T-cell (primary cell): ENCODE data around the gene DNAH10. TPM values are rescaled to one million over a fixed set of nuclear protein-coding genes. Genes with fewer than 3 reads are reported as not detected.

ENCODE experiments used
- ATAC-seq, 4 experiments: fragments of 200-7000 bp in 3 of 4; fragments of 150-1000 bp in 1 of 4; cut with Tn5 transposase; replicated peaks in 1 of 4; 1 replicate in 3 of 4; 2 replicates in 1 of 4; pipeline ENCODE4 v1.10.0; 2021; ENCODE audit warnings: moderate library complexity in 3 of 4, mild to moderate bottlenecking in 2 of 4, moderate number of reproducible peaks in 1 of 4
- CTCF ChIA-PET, 2 donors: fragments of 300-600 bp; sonication (Branson Sonifier 250); formaldehyde crosslinking; loops; one replicate each; lab custom pipeline; 2022; ENCODE audit warnings: antibody characterized with exemption in 2 of 2; lab: Charles Lee
- POLR2A ChIA-PET, 2 donors: fragments of 300-600 bp; sonication (Branson Sonifier 250); formaldehyde crosslinking; loops; one replicate each; lab custom pipeline; 2022; ENCODE audit warnings: antibody characterized with exemption in 2 of 2; lab: Charles Lee
- DNase-seq, 35 experiments: peaks; one replicate each; pipeline versions ENCODE4 v3.0.0 to v3.0.0-alpha.2; 2013 to 2023
- H3K27ac ChIP-seq: one replicate; pipeline ENCODE4 v1.5.1; 2013; ENCODE audit warnings: low read length
- H3K27me3 ChIP-seq, 2 experiments: replicated peaks in 1 of 2; 1 replicate in 1 of 2; 2 replicates in 1 of 2; pipeline versions ENCODE4 v1.6.1 to v1.7.0; 2013; ENCODE audit warnings: low read length in 1 of 2, mixed read lengths in 1 of 2; ENCODE audit not compliant: control insufficient read depth in 2 of 2, insufficient read depth in 2 of 2; ENCODE audit errors: extremely low read depth in 1 of 2
- H3K36me3 ChIP-seq, 2 donors: 1 replicate in 1 of 2; 2 replicates in 1 of 2; pipeline versions ENCODE4 v1.6.1 to v1.7.0; 2013; ENCODE audit warnings: low read length in 1 of 2; ENCODE audit not compliant: control insufficient read depth in 2 of 2, insufficient read depth in 1 of 2; ENCODE audit errors: extremely low read depth in 1 of 2
- H3K4me1 ChIP-seq, 2 experiments: 1 replicate in 1 of 2; 2 replicates in 1 of 2; pipeline versions ENCODE4 v1.6.1 to v1.7.0; 2013; ENCODE audit warnings: low read length in 2 of 2, mixed read lengths in 1 of 2; ENCODE audit not compliant: insufficient read depth in 2 of 2, control insufficient read depth in 1 of 2; ENCODE audit errors: extremely low read depth in 1 of 2
- H3K4me3 ChIP-seq, 2 donors: 1 replicate in 1 of 2; 2 replicates in 1 of 2; pipeline versions ENCODE4 v1.5.1 to v1.7.0; 2013; ENCODE audit warnings: mild to moderate bottlenecking in 2 of 2, low read length in 1 of 2, moderate library complexity in 1 of 2; ENCODE audit not compliant: control insufficient read depth in 1 of 2; ENCODE audit errors: extremely low read depth in 1 of 2
- H3K9me3 ChIP-seq: 2 replicates; pipeline ENCODE4 v1.7.0; 2013
- H3K27ac Mint-ChIP-seq, 2 donors: one replicate each; pipeline ENCODE4 v1.8.0; 2020 to 2021; ENCODE audit warnings: mild to moderate bottlenecking in 2 of 2, mixed read lengths in 2 of 2
- H3K27me3 Mint-ChIP-seq, 2 donors: one replicate each; pipeline ENCODE4 v1.8.0; 2021 to 2022; ENCODE audit warnings: mixed read lengths in 2 of 2
- H3K36me3 Mint-ChIP-seq: one replicate; pipeline ENCODE4 v1.8.0; 2021; ENCODE audit warnings: mixed read lengths
- H3K4me1 Mint-ChIP-seq, 3 donors: one replicate each; pipeline ENCODE4 v1.8.0; 2020 to 2022; ENCODE audit warnings: mixed read lengths in 3 of 3, mild to moderate bottlenecking in 1 of 3
- H3K4me3 Mint-ChIP-seq, 3 donors: one replicate each; pipeline ENCODE4 v1.8.0; 2020 to 2022; ENCODE audit warnings: mild to moderate bottlenecking in 3 of 3, mixed read lengths in 3 of 3, moderate library complexity in 3 of 3
- H3K9me3 Mint-ChIP-seq, 3 donors: one replicate each; pipeline ENCODE4 v1.8.0; 2020 to 2022; ENCODE audit warnings: mixed read lengths in 3 of 3
- WGBS: methylation state at CpG from one replicate; pipeline ENCODE4 v1.1.5; 2013; ENCODE audit warnings: missing lambda C conversion rate; ENCODE audit not compliant: insufficient coverage; 5-methylcytosine and 5-hydroxymethylcytosine counted together
- total RNA-seq, 35 experiments: library from RNA in 6 of 35; stranded (reverse) in 6 of 35; fragments of 120-200 nt in 1 of 35; gene quantifications; one replicate each; pipeline versions ENCODE4 v1.2.1 to v1.2.4 and lab custom pipeline; 2013 to 2026

Gene DNAH10
- total RNA-seq, 5 donors from 2014 or later (not counting 1 experiment from before 2014, with no cell fraction given), result 0.08 to 0.32 (median 0.19) TPM

- H3K4me3 Mint-ChIP-seq, result no peak overlapping the region
- 85% methylated on average over 5 of the region's 11 CpGs for whole genome bisulfite sequencing
- no peaks in the 10 kb centered on the region for H3K4me1 Mint-ChIP-seq
- DNase-seq (no peak), ATAC-seq (no peak)
- H3K27ac ChIP-seq, result no peak overlapping the region
- H3K9me3 Mint-ChIP-seq, result no peaks in the 10 kb centered on the region
- H3K36me3 Mint-ChIP-seq, result no peaks in the 10 kb centered on the region
- H3K4me1 ChIP-seq, result no peaks in the 10 kb centered on the region
- ChIA-PET POLR2A (no interaction called here), CTCF (interaction anchor here in 1 of 2 donors (0.6 kb wide), 1 partner anchor 22 kb away, joined by 3 read pairs; no protein-coding TSS in a partner anchor)
- no peaks in the 10 kb centered on the region for H3K36me3 ChIP-seq
- peaks cover 7 to 18% of the 10 kb centered on the region in 2 donors for H3K27me3 Mint-ChIP-seq
- peaks cover 0 to under 1% of the 10 kb centered on the region in 2 experiments for H3K27me3 ChIP-seq
- no peak overlapping the region for H3K4me3 ChIP-seq
- H3K9me3 ChIP-seq, result no peaks in the 10 kb centered on the region
- H3K27ac Mint-ChIP-seq, result no peak overlapping the region
Observed at GRCh38 chr12:123879101-123879500, 117.0 kb downstream of the DNAH10 start.

- H3K36me3 ChIP-seq, result no peaks in the 10 kb centered on the region
- DNase-seq (no peak), ATAC-seq (no peak)
- POLR2A ChIA-PET, result no interaction called here
- Mint-ChIP-seq H3K27ac (no peak overlapping the region), H3K4me1 (no peaks in the 10 kb centered on the region), H3K9me3 (no peaks in the 10 kb centered on the region), H3K27me3 (peaks cover 7 to 21% of the 10 kb centered on the region in 2 donors), H3K4me3 (no peak overlapping the region), H3K36me3 (no peaks in the 10 kb centered on the region)
- CTCF ChIA-PET, result no interaction called here
- 91% methylated on average over 11 of the region's 14 CpGs for WGBS
- no peak overlapping the region for H3K27ac ChIP-seq
- no peak overlapping the region for H3K4me3 ChIP-seq
- no peaks in the 10 kb centered on the region for H3K9me3 ChIP-seq
- H3K27me3 ChIP-seq, result peaks cover 0 to 3% of the 10 kb centered on the region in 2 experiments
- no peaks in the 10 kb centered on the region for H3K4me1 ChIP-seq
Observed at GRCh38 chr12:123879691-123880090, 117.6 kb downstream of the DNAH10 start.

GRCh38 chr12:123882161-123882705, 120.1 kb downstream of the DNAH10 start:
- Mint-ChIP-seq H3K27me3 (peaks cover 13 to 28% of the 10 kb centered on the region in 2 donors), H3K9me3 (no peaks in the 10 kb centered on the region), H3K4me3 (no peak overlapping the region), H3K36me3 (no peaks in the 10 kb centered on the region), H3K4me1 (no peaks in the 10 kb centered on the region), H3K27ac (no peak overlapping the region)
- ATAC-seq (no peak), DNase-seq (no peak)
- Histone ChIP-seq H3K4me3 (no peak overlapping the region), H3K27ac (no peak overlapping the region), H3K36me3 (no peaks in the 10 kb centered on the region), H3K27me3 (peaks cover 0 to 7% of the 10 kb centered on the region in 2 experiments), H3K9me3 (no peaks in the 10 kb centered on the region), H3K4me1 (no peaks in the 10 kb centered on the region)
- WGBS, result 96% methylated on average over 4 of the region's 8 CpGs
- ChIA-PET POLR2A (no interaction called here), CTCF (no interaction called here)

- Mint-ChIP-seq H3K27ac (no peak overlapping the region), H3K9me3 (no peaks in the 10 kb centered on the region), H3K27me3 (peaks cover 13 to 23% of the 10 kb centered on the region in 2 donors), H3K4me3 (no peak overlapping the region), H3K4me1 (no peaks in the 10 kb centered on the region), H3K36me3 (no peaks in the 10 kb centered on the region)
- Histone ChIP-seq H3K9me3 (no peaks in the 10 kb centered on the region), H3K36me3 (no peaks in the 10 kb centered on the region), H3K27ac (no peak overlapping the region), H3K4me1 (no peaks in the 10 kb centered on the region), H3K4me3 (no peak overlapping the region), H3K27me3 (peaks cover 0 to 23% of the 10 kb centered on the region in 2 experiments)
- CTCF ChIA-PET, result interaction anchor here in 1 of 2 donors (0.6 kb wide), 1 partner anchor 659 kb away, joined by 3 read pairs; no protein-coding TSS in a partner anchor
- no peak for ATAC-seq
- 68% methylated on average over 13 of the region's 13 CpGs for WGBS
- POLR2A ChIA-PET, result no interaction called here
- no peak for DNase-seq
Observed at GRCh38 chr12:123886258-123886657, 124.2 kb downstream of the DNAH10 start.

DNA sequence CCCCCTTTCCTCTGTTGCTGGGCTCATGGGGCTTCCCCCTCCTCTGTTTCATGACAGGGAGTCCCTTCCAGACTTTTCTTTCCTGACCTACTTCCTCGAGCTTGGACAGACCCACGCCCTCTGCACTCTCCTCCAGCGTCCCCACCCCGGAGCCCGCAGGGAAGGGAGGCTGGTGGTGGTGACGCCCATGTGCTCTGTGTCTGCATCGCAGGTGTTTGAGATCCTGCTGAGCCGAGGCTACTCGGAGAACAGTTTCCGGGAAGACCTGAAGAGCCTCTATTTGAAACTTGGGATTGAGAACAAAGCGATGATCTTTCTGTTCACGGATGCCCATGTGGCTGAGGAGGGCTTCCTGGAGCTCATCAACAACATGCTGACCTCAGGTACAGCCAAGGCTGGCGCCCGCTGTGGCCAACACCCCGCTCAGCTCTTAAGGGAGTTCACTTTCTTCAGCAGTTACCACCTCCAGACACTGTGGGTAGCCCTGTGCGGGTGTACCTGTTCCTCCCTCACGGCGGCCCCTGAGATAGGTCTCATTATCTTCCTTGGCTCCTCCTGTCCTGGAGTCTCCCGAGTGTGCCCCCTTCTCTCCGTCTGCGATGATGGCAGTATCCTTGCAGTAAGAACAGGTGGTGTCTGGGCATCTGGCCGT, 125.0 kb downstream of the DNAH10 start:
- no peaks in the 10 kb centered on the region for H3K36me3 ChIP-seq
- H3K27me3 Mint-ChIP-seq, result peaks cover 13 to 26% of the 10 kb centered on the region in 2 donors
- ATAC-seq (no peak), DNase-seq (no peak)
- H3K27me3 ChIP-seq, result peaks cover 0 to 30% of the 10 kb centered on the region in 2 experiments
- H3K27ac ChIP-seq, result no peak overlapping the region
- H3K9me3 ChIP-seq, result no peaks in the 10 kb centered on the region
- WGBS, result 88% methylated on average over 18 of the region's 22 CpGs
- H3K4me3 Mint-ChIP-seq, result no peak overlapping the region
- H3K9me3 Mint-ChIP-seq, result no peaks in the 10 kb centered on the region
- H3K4me1 Mint-ChIP-seq, result no peaks in the 10 kb centered on the region
- CTCF ChIA-PET, result no interaction called here
- H3K27ac Mint-ChIP-seq, result no peak overlapping the region
- no peaks in the 10 kb centered on the region for H3K4me1 ChIP-seq
- H3K36me3 Mint-ChIP-seq, result no peaks in the 10 kb centered on the region
- POLR2A ChIA-PET, result no interaction called here
- H3K4me3 ChIP-seq, result no peak overlapping the region

- WGBS, result 83% methylated on average over 4 of the region's 12 CpGs
- no peaks in the 10 kb centered on the region for H3K9me3 ChIP-seq
- Mint-ChIP-seq H3K9me3 (no peaks in the 10 kb centered on the region), H3K4me3 (no peak overlapping the region), H3K27ac (no peak overlapping the region), H3K4me1 (no peaks in the 10 kb centered on the region), H3K27me3 (peaks cover 13 to 24% of the 10 kb centered on the region in 2 donors), H3K36me3 (no peaks in the 10 kb centered on the region)
- DNase-seq, result no peak
- CTCF ChIA-PET, result no interaction called here
- POLR2A ChIA-PET, result no interaction called here
- H3K4me3 ChIP-seq, result no peak overlapping the region
- no peak for ATAC-seq
- H3K4me1 ChIP-seq, result no peaks in the 10 kb centered on the region
- H3K27me3 ChIP-seq, result peaks cover 0 to 44% of the 10 kb centered on the region in 2 experiments
- H3K27ac ChIP-seq, result no peak overlapping the region
- no peaks in the 10 kb centered on the region for H3K36me3 ChIP-seq
Observed at GRCh38 chr12:123888989-123889388, 126.9 kb downstream of the DNAH10 start.
